WTC11 (cell line): ENCODE results near the gene CDC5L.

Source experiments
- ATF1 ChIP-seq: sonication (generic); formaldehyde crosslinking; IDR thresholded peaks from 2 replicates; pipeline ENCODE4 v1.8.1; 2023; ENCODE audit warnings: mild to moderate bottlenecking, moderate library complexity, missing genetic modification reagents
- ELF4 ChIP-seq: sonication (generic); formaldehyde crosslinking; IDR thresholded peaks from 2 replicates; pipeline ENCODE4 v1.8.1; 2022; ENCODE audit warnings: low read depth, mild to moderate bottlenecking, moderate library complexity, missing genetic modification reagents
- JUN ChIP-seq: sonication (generic); formaldehyde crosslinking; IDR thresholded peaks from 2 replicates; pipeline ENCODE4 v1.8.0; 2023; ENCODE audit warnings: mild to moderate bottlenecking, missing genetic modification reagents
- PREB ChIP-seq: sonication (generic); formaldehyde crosslinking; IDR thresholded peaks from 2 replicates; pipeline ENCODE4 v1.8.1; 2022; ENCODE audit warnings: mild to moderate bottlenecking, missing genetic modification reagents, moderate library complexity, borderline replicate concordance
- ZNF232 ChIP-seq: sonication (generic); formaldehyde crosslinking; IDR thresholded peaks from 2 replicates; pipeline ENCODE4 v1.8.0; 2022; ENCODE audit warnings: mild to moderate bottlenecking, missing genetic modification reagents
- TF ChIP-seq, protein P1 (sequence below): fragments of 200-600 bp; IDR thresholded peaks from 2 replicates; pipeline ENCODE4 v1.8.0; 2022; ENCODE audit warnings: antibody characterized with exemption
- TF ChIP-seq, protein P2 (sequence below): sonication (generic); formaldehyde crosslinking; IDR thresholded peaks from 2 replicates; pipeline ENCODE4 v1.8.0; 2022; ENCODE audit warnings: mild to moderate bottlenecking, missing genetic modification reagents

GRCh38 chr6:44339763-44340625, 47.5 kb upstream of the CDC5L start:
- TF ChIP-seq, protein P1, sequence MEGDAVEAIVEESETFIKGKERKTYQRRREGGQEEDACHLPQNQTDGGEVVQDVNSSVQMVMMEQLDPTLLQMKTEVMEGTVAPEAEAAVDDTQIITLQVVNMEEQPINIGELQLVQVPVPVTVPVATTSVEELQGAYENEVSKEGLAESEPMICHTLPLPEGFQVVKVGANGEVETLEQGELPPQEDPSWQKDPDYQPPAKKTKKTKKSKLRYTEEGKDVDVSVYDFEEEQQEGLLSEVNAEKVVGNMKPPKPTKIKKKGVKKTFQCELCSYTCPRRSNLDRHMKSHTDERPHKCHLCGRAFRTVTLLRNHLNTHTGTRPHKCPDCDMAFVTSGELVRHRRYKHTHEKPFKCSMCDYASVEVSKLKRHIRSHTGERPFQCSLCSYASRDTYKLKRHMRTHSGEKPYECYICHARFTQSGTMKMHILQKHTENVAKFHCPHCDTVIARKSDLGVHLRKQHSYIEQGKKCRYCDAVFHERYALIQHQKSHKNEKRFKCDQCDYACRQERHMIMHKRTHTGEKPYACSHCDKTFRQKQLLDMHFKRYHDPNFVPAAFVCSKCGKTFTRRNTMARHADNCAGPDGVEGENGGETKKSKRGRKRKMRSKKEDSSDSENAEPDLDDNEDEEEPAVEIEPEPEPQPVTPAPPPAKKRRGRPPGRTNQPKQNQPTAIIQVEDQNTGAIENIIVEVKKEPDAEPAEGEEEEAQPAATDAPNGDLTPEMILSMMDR, result no peak
- no peak for TF ChIP-seq ELF4 (CRISPR knock-in tag)
- no peak for TF ChIP-seq ATF1 (CRISPR knock-in tag)
- TF ChIP-seq, protein P2, sequence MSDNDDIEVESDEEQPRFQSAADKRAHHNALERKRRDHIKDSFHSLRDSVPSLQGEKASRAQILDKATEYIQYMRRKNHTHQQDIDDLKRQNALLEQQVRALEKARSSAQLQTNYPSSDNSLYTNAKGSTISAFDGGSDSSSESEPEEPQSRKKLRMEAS, result no peak
- TF ChIP-seq ZNF232, result no peak
- TF ChIP-seq PREB, result no peak
- TF ChIP-seq JUN, result no peak
